ENCODE results near the gene C16orf92.
A peak's percentile ranks its signal among the peaks of the same experiment; 100 is the strongest.

C16orf92 gene

GRCh38 chr16:30022887-30023286, at the start of gene C16orf92:
C16orf92 (plus strand) TSS chr16:30023198; CDS start chr16:30023341, 143 bp downstream.
- DNase-seq, result no peak

GRCh38 chr16:29973384-29974246, 49.4 kb upstream of the C16orf92 start, which contains the start of gene TAOK2:
TAOK2 (plus strand) TSS chr16:29973868; CDS start chr16:29977773, 3,905 bp downstream.
- peak; percentile 99 for DNase-seq

DNA sequence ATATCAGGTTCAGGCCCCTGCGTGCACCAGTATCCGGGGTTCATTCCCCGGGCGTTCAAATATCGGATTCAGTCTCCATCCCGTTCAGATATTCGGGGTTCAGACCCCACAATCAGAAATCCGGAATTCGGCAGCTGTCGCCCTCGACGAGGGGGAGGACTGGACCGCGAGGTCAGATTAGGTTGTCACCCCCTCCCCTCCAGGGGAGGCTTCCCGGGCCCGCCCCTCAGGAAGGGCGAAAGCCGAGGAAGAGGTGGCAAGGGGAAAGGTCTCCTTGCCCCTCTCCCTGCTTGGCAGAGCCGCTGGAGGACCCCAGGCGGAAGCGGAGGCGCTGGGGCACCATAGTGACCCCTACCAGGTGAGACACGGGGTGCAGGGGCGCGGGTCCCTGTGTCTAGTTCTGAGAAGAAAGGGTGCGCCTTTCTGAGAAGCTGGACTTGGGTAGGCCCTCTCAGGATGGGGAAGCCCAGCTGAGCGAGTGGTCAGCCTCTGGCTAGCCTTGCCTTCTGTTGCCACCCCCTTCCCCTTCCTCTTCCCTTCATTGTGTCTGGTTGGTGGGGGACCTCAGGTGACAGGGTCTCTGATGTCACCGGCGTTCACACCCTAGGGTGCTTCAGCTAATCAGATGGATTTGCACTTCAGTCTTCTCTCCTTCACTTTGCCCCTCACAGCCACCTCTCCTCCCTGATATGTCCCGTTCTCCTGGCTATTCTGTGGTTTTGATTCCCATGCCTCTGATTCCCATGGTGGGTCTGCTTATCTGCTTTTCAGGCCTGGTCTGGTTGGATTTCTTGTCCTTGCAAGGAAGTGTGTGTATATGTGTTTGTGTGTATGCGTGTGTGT, 48.5 kb upstream of the C16orf92 start:
- no peak for DNase-seq

- no peak for DNase-seq
Observed at GRCh38 chr16:29975134-29975538, 47.9 kb upstream of the C16orf92 start.

- no peak for DNase-seq
Observed at GRCh38 chr16:29975811-29976511, 47.0 kb upstream of the C16orf92 start.

- no peak for DNase-seq
Observed at GRCh38 chr16:29977063-29977825, 45.8 kb upstream of the C16orf92 start.

- DNase-seq, result no peak
Observed at GRCh38 chr16:29978081-29978480, 44.9 kb upstream of the C16orf92 start.

- DNase-seq, result no peak
Observed at GRCh38 chr16:29978564-29979270, 44.3 kb upstream of the C16orf92 start.

GRCh38 chr16:29982560-29983419, 40.2 kb upstream of the C16orf92 start:
- DNase-seq, result no peak

- DNase-seq, result no peak
Observed at GRCh38 chr16:29983420-29984136, 39.4 kb upstream of the C16orf92 start.

DNA sequence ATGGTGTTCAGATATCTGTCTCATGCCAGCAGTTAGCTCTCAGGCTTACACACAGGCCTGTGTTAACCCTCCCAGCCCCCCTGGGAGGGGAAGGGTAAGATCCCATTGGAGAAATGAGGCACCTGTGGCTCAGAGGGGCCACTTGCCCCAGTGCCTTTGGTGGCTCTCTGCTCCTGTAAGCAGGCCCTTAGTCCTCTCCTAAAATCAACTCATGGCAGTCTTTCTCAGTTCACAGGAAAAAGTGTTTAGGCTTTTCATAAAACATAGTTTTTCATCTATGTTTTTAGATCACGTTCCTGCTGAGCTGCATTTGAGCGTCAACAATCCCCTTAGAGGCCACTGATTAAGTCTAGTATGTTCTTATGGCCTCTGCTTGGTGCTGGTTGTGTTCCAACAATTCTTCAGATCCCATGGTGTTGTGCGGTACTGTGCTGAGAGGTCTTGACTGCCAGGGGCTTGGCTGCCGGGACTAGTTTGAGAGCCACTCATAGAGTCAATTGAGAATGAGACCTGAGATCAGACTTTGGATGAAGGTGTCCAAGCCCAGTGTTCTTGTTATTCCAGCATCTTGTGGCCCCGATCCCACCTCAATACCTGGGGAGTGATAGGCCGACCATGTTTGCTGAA, 38.7 kb upstream of the C16orf92 start:
- DNase-seq, result no peak

- DNase-seq, result no peak
Observed at GRCh38 chr16:29984764-29985147, 38.2 kb upstream of the C16orf92 start.

GRCh38 chr16:29985271-29985811, 37.7 kb upstream of the C16orf92 start:
- no peak for DNase-seq

DNA sequence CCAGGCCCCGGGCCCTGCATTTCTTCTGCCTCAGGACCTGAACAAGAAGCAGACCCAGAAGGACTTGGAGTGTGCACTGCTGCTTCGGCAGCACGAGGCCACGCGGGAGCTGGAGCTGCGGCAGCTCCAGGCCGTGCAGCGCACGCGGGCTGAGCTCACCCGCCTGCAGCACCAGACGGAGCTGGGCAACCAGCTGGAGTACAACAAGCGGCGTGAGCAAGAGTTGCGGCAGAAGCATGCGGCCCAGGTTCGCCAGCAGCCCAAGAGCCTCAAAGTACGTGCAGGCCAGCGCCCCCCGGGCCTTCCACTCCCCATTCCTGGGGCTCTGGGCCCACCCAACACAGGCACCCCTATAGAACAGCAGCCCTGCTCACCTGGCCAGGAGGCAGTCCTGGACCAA, 36.8 kb upstream of the C16orf92 start:
- no peak for DNase-seq

- DNase-seq, result no peak
Observed at GRCh38 chr16:29986931-29987330, 36.1 kb upstream of the C16orf92 start.

DNA sequence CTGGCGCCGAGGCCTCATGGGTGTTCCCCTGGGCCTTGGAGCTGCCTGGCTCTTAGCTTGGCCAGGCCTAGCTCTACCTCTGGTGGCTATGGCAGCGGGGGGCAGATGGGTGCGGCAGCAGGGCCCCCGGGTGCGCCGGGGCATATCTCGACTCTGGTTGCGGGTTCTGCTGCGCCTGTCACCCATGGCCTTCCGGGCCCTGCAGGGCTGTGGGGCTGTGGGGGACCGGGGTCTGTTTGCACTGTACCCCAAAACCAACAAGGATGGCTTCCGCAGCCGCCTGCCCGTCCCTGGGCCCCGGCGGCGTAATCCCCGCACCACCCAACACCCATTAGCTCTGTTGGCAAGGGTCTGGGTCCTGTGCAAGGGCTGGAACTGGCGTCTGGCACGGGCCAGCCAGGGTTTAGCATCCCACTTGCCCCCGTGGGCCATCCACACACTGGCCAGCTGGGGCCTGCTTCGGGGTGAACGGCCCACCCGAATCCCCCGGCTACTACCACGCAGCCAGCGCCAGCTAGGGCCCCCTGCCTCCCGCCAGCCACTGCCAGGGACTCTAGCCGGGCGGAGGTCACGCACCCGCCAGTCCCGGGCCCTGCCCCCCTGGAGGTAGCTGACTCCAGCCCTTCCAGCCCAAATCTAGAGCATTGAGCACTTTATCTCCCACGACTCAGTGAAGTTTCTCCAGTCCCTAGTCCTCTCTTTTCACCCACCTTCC, 35.5 kb upstream of the C16orf92 start:
- no peak for DNase-seq

DNA sequence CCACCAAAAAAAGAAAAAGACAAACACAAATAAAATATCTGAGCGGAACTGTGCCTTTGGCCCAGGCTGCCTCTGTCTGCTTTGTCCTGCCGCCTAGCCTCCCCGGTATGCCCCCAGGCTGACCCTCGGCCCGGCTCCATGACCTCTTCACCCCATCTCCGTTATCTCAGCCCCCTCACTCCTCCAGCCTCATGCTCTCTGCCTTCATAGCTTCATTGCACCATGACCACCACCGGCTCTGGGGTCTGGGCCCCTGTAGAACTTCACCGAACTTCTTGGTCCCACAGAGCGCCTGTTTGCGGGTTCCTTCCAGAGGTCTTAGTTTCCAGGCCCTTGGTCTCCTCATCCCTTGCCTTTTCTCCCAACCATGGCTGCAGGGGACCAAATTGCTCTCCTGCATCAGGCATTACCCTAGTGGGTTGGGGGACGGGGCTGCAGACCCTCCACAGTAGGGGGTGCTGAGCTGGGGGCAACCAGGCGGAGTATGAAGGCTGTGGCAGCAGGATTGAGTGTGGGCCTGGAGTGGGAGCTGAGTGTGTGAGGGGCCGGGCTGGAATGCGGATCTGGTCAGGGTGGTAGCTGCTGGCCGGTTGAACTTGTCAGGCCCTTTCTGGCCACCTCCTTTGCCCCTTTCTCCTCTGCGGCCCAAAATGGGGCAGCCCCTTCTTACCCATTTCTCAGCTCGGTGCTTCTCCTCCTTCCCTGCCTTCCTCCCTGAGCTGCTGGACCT, 34.5 kb upstream of the C16orf92 start:
- DNase-seq, result no peak
